A549 (cell line): Measurements from ENCODE around the gene PHF20. TPM values are rescaled to one million over a fixed set of nuclear protein-coding genes. Genes with fewer than 3 reads are reported as not detected.
A peak's percentile ranks its signal among the peaks of the same experiment; 100 is the strongest.
"Not testable (repeated sequence)": the region's sequence is repeated elsewhere in the genome, so short reads cannot be mapped to it uniquely, and the experiment has no call there.

ENCODE experiments used
- ATAC-seq, 2 experiments: fragments of 200-7000 bp in 1 of 2; fragments of >200 bp in 1 of 2; cut with Nextera tagmentation in 1 of 2; cut with Tn5 transposase in 1 of 2; 3 replicates each; pipeline versions ENCODE4 v1.8.0 to v1.9.1; 2018 to 2020; ENCODE audit warnings: mild to moderate bottlenecking in 1 of 2, moderate library complexity in 1 of 2
- CTCF ChIA-PET: fragments of 300-600 bp; sonication (Branson Sonifier 250); formaldehyde crosslinking; extraction: SDS; loops from one replicate; lab custom pipeline; 2021; ENCODE audit warnings: antibody characterized with exemption, inconsistent platforms; lab: Yijun Ruan, JAX
- POLR2A ChIA-PET: fragments of 350-600 bp; formaldehyde crosslinking; extraction: SDS; loops from one replicate; lab custom pipeline; 2021; ENCODE audit warnings: antibody characterized with exemption, inconsistent platforms; lab: Yijun Ruan, JAX
- DNase-seq, 2 experiments: peaks; one replicate each; pipeline versions ENCODE4 v3.0.0 to v3.0.0-alpha.2; 2011 to 2016; ENCODE audit warnings: low read depth in 1 of 2, low spot score in 1 of 2
- FAIRE-seq: peaks from 2 replicates; lab custom pipeline; 2011; peaks lifted over from hg19 to GRCh38; lab: Jason Lieb, UNC
- H3K27ac ChIP-seq, 2 experiments: fragments of >200 bp; sonication (Bioruptor Twin); formaldehyde crosslinking; 3 replicates each; pipeline ENCODE4 v1.5.1; 2016 to 2017
- H3K4me1 ChIP-seq: fragments of >200 bp; sonication (Bioruptor Twin); formaldehyde crosslinking; 3 replicates; pipeline ENCODE4 v1.6.1; 2016
- H3K4me2 ChIP-seq: fragments of >200 bp; sonication (Bioruptor Twin); formaldehyde crosslinking; 3 replicates; pipeline ENCODE4 v1.6.1; 2016
- H3K4me3 ChIP-seq: fragments of >200 bp; sonication (Bioruptor Twin); formaldehyde crosslinking; 3 replicates; pipeline ENCODE4 v1.5.1; 2016
- H3K9me3 ChIP-seq: fragments of >200 bp; sonication (Bioruptor Twin); formaldehyde crosslinking; 3 replicates; pipeline ENCODE4 v1.6.1; 2016
- BCL3 ChIP-seq: fragments of >200 bp; sonication (Bioruptor Twin); formaldehyde crosslinking; IDR thresholded peaks from 3 replicates; pipeline ENCODE4 v1.6.1; 2016
- E2F6 ChIP-seq: IDR thresholded peaks from 2 replicates; pipeline ENCODE4 v1.6.1; 2012; ENCODE audit warnings: low read depth, borderline replicate concordance
- EP300 ChIP-seq, 2 experiments: fragments of >200 bp; sonication (Bioruptor Twin); formaldehyde crosslinking; IDR thresholded peaks; 2 replicates in 1 of 2; 3 replicates in 1 of 2; pipeline ENCODE4 v1.6.1; 2016 to 2017
- GATA3 ChIP-seq: IDR thresholded peaks from 2 replicates; pipeline ENCODE4 v1.6.1; 2012; ENCODE audit warnings: borderline replicate concordance
- HEYL ChIP-seq: fragments of 250-450 bp; sonication (Bioruptor Pico); IDR thresholded peaks from 2 replicates; pipeline ENCODE4 v1.8.0; 2021; ENCODE audit warnings: mild to moderate bottlenecking, moderate library complexity
- HOXB13 ChIP-seq: fragments of 250-450 bp; sonication (Bioruptor Pico); IDR thresholded peaks from 2 replicates; pipeline ENCODE4 v1.5.0; 2020; ENCODE audit warnings: low read depth, mild to moderate bottlenecking, moderate library complexity
- HOXB5 ChIP-seq: fragments of 250-450 bp; sonication (Bioruptor Pico); IDR thresholded peaks from 2 replicates; pipeline ENCODE4 v1.5.0; 2020; ENCODE audit warnings: mild to moderate bottlenecking, moderate library complexity
- MAFK ChIP-seq: fragments of 450-650 bp; IDR thresholded peaks from 2 replicates; pipeline ENCODE4 v1.6.1; 2014; ENCODE audit not compliant: partially characterized antibody
- MAZ ChIP-seq: fragments of 150-350 bp; IDR thresholded peaks from 2 replicates; pipeline ENCODE4 v1.6.1; 2014; ENCODE audit warnings: antibody characterized with exemption, low read depth, low read length, borderline replicate concordance
- NFE2L2 ChIP-seq: fragments of 150-350 bp; conservative IDR thresholded peaks from 2 replicates; pipeline ENCODE4 v1.6.1; 2014; ENCODE audit warnings: low read length
- POLR2A ChIP-seq: IDR thresholded peaks from 2 replicates; pipeline ENCODE4 v1.6.1; 2012; ENCODE audit warnings: mild to moderate bottlenecking, low read length
- POLR2AphosphoS2 ChIP-seq: conservative IDR thresholded peaks from 2 replicates; pipeline ENCODE4 v1.6.1; 2012; ENCODE audit warnings: low read length, improper control_type of control experiment, inconsistent platforms
- TP53 ChIP-seq: fragments of 250-450 bp; sonication (Bioruptor Pico); IDR thresholded peaks from 2 replicates; pipeline ENCODE4 v1.5.0; 2021; ENCODE audit warnings: mild to moderate bottlenecking, moderate library complexity
- USF2 ChIP-seq: fragments of 450-650 bp; IDR thresholded peaks from 2 replicates; pipeline ENCODE4 v1.6.1; 2014; ENCODE audit warnings: antibody characterized with exemption
- WGBS: methylation state at CpG from one replicate; pipeline ENCODE4 v1.1.6; 2017; ENCODE audit errors: missing lambda C conversion rate; 5-methylcytosine and 5-hydroxymethylcytosine counted together
- polyA plus RNA-seq, 4 experiments: library from polyadenylated mRNA; depleted of rRNA in 3 of 4; stranded (reverse); fragments of >200 nt; fragmentation: RNase III in 1 of 4; extraction: RNeasy Plus Mini Kit Qiagen cat#74134 plus additional on column Dnase treatment in 1 of 4; gene quantifications; 2 replicates in 3 of 4; 3 replicates in 1 of 4; pipeline ENCODE4 v1.2.3, GENCODE V29; 2011 to 2017

PHF20 gene
- polyA plus RNA-seq, 2 of the 4 experiments (the other 2 are of a cell fraction), result 24.0 to 32.8 TPM

- TF ChIP-seq USF2 (peak; percentile 95), GATA3 (no peak), EP300 (IDR thresholded peaks at IDR 0.05) (no peak), MAFK (no peak), BCL3 (peak; percentile 82), POLR2A (peak; percentile 69), MAZ (no peak), HEYL (CRISPR knock-in tag) (no peak), HOXB13 (CRISPR knock-in tag) (peak; percentile 78; the same call in 1 of the 2 replicates), TP53 (CRISPR knock-in tag) (no peak), HOXB5 (CRISPR knock-in tag) (0 out of 2 replicates have a peak, but pooled peaks have one; percentile 9), NFE2L2 (no peak), E2F6 (peak; percentile 100)
These were observed at the start of gene PHF20 (continued) for GRCh38 chr20:35771689-35772562.

GRCh38 chr20:35723275-35723639 lies 48.6 kb upstream of the PHF20 start:
- FAIRE-seq, DNase-seq, H3K4me1 ChIP-seq, H3K27ac ChIP-seq, H3K4me2 ChIP-seq, H3K9me3 ChIP-seq, H3K4me3 ChIP-seq: not testable (repeated sequence)
- peak in 1 of 2 experiments; percentile 44; a peak in 2 of 6 replicates for ATAC-seq
- POLR2A ChIA-PET, result interaction anchor here (1.0 to 1.2 kb wide), 2 partner anchors 9 to 19 kb away, joined by 3 to 5 read pairs; partner anchors contain the start of gene RBM39
- 92% methylated on average over 4 of the region's 4 CpGs for WGBS
- CTCF ChIA-PET, result interaction anchor here (0.6 kb wide), 1 partner anchor 8 kb away, joined by 3 read pairs; no protein-coding TSS in a partner anchor

GRCh38 chr20:35723652-35724320 lies 48.0 kb upstream of the PHF20 start:
- H3K4me3 ChIP-seq, H3K4me2 ChIP-seq, H3K27ac ChIP-seq, H3K4me1 ChIP-seq, FAIRE-seq, H3K9me3 ChIP-seq, DNase-seq: not testable (repeated sequence)
- 0 out of 2 replicates have a peak, but pooled peaks have one; percentile 17 for TF ChIP-seq POLR2AphosphoS2
- ATAC-seq, result peak in 1 of 2 experiments; percentile 6; a peak in 2 of 6 replicates
- CTCF ChIA-PET, result interaction anchor here (0.6 kb wide), 1 partner anchor 8 kb away, joined by 3 read pairs; no protein-coding TSS in a partner anchor
- 94% methylated on average over 12 of the region's 12 CpGs for WGBS
- POLR2A ChIA-PET, result interaction anchor here (0.6 to 1.2 kb wide), 3 partner anchors 9 to 74 kb away, joined by 3 to 5 read pairs (median 5); partner anchors contain the start of gene RBM39
